ENCODE measurements around the gene ARFIP2. TPM values are rescaled to one million over a fixed set of nuclear protein-coding genes. Genes with fewer than 3 reads are reported as not detected.
"Not testable (repeated sequence)": the region's sequence is repeated elsewhere in the genome, so short reads cannot be mapped to it uniquely, and the experiment has no call there.

The ARFIP2 gene
- total and polyA plus RNA-seq, 4 donors = 34.0 to 53.7 (median 46.5) TPM

GRCh38 chr11:6526411-6527135, 45.4 kb upstream of the ARFIP2 start:
- H3K36me3 ChIP-seq (ENCODE audit: control insufficient read depth in 4 of 4, insufficient read depth in 4 of 4, low read length in 4 of 4) = peaks cover 0 to 11% (median 1%) of the 10 kb centered on the region in 4 donors
- no peaks in the 10 kb centered on the region for H3K27me3 ChIP-seq (ENCODE audit: control insufficient read depth in 3 of 3, insufficient read depth in 3 of 3, low read length in 2 of 3)
- ATAC-seq (ENCODE audit: insufficient read depth, low FRiP score) (no peak), DNase-seq (no peak)
- H3K9me3 ChIP-seq (ENCODE audit: control insufficient read depth in 4 of 4, insufficient read depth in 3 of 4, low read length in 3 of 4) = no peaks in the 10 kb centered on the region
- no peak overlapping the region for H3K9ac ChIP-seq (ENCODE audit: insufficient read depth in 1 of 2, low read length in 2 of 2)
- 91 to 95% methylated on average over 3 of the region's 3 CpGs for whole genome bisulfite sequencing, 2 donors
- no peak overlapping the region for H3K4me3 ChIP-seq
- TF ChIP-seq, protein P1, sequence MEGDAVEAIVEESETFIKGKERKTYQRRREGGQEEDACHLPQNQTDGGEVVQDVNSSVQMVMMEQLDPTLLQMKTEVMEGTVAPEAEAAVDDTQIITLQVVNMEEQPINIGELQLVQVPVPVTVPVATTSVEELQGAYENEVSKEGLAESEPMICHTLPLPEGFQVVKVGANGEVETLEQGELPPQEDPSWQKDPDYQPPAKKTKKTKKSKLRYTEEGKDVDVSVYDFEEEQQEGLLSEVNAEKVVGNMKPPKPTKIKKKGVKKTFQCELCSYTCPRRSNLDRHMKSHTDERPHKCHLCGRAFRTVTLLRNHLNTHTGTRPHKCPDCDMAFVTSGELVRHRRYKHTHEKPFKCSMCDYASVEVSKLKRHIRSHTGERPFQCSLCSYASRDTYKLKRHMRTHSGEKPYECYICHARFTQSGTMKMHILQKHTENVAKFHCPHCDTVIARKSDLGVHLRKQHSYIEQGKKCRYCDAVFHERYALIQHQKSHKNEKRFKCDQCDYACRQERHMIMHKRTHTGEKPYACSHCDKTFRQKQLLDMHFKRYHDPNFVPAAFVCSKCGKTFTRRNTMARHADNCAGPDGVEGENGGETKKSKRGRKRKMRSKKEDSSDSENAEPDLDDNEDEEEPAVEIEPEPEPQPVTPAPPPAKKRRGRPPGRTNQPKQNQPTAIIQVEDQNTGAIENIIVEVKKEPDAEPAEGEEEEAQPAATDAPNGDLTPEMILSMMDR (IDR thresholded peaks at IDR 0.05; ENCODE audit: control extremely low read depth, extremely low read depth) = no peak
- H3K27ac ChIP-seq (ENCODE audit: low read depth in 1 of 2, low read length in 1 of 2) = no peak overlapping the region
- H3K4me1 ChIP-seq (ENCODE audit: control insufficient read depth in 5 of 5, insufficient read depth in 5 of 5, low read length in 5 of 5) = no peaks in the 10 kb centered on the region

GRCh38 chr11:6523253-6523652, 42.1 kb upstream of the ARFIP2 start:
- H3K27ac ChIP-seq (ENCODE audit: low read depth in 1 of 2, low read length in 1 of 2) = no peak overlapping the region
- H3K27me3 ChIP-seq (ENCODE audit: control insufficient read depth in 3 of 3, insufficient read depth in 3 of 3, low read length in 2 of 3) = no peaks in the 10 kb centered on the region
- peaks cover 0 to 10% (median 6%) of the 10 kb centered on the region in 4 donors for H3K36me3 ChIP-seq (ENCODE audit: control insufficient read depth in 4 of 4, insufficient read depth in 4 of 4, low read length in 4 of 4)
- no peak overlapping the region for H3K4me3 ChIP-seq
- 48 to 81% methylated on average over 1 of the region's 1 CpG for WGBS, 2 donors
- ATAC-seq (ENCODE audit: insufficient read depth, low FRiP score) (no peak), DNase-seq (no peak)
- TF ChIP-seq, protein P1 (IDR thresholded peaks at IDR 0.05; ENCODE audit: control extremely low read depth, extremely low read depth) = no peak
- H3K9ac ChIP-seq (ENCODE audit: insufficient read depth in 1 of 2, low read length in 2 of 2) = no peak overlapping the region
- no peaks in the 10 kb centered on the region for H3K4me1 ChIP-seq (ENCODE audit: control insufficient read depth in 5 of 5, insufficient read depth in 5 of 5, low read length in 5 of 5)
- H3K9me3 ChIP-seq (ENCODE audit: control insufficient read depth in 4 of 4, insufficient read depth in 3 of 4, low read length in 3 of 4) = no peaks in the 10 kb centered on the region

DNA sequence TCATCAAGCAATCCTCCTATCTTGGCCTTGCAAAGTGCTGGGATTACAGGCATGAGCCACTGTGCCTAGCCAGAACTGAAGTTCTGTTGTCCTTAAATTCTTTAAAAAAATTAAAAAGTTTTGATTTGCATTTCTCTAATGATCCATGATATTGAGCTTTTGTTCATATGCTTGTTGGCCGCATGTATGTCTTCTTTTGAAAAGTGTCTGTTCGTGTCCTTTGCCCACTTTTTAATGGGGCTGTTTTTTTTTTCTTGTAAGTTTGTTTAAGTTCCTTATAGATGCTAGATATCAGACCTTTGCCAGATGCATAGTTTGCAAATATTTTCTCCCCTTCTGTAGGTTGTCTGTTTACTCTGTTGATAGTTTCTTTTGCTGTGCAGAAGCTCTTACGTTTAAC, 40.8 kb upstream of the ARFIP2 start:
- H3K27me3 ChIP-seq (ENCODE audit: control insufficient read depth in 3 of 3, insufficient read depth in 3 of 3, low read length in 2 of 3); H3K27ac ChIP-seq (ENCODE audit: low read depth in 1 of 2, low read length in 1 of 2); H3K9ac ChIP-seq (ENCODE audit: insufficient read depth in 1 of 2, low read length in 2 of 2); ATAC-seq (ENCODE audit: insufficient read depth, low FRiP score); DNase-seq; H3K4me1 ChIP-seq (ENCODE audit: control insufficient read depth in 5 of 5, insufficient read depth in 5 of 5, low read length in 5 of 5); H3K4me3 ChIP-seq; H3K9me3 ChIP-seq (ENCODE audit: control insufficient read depth in 4 of 4, insufficient read depth in 3 of 4, low read length in 3 of 4): not testable (repeated sequence)
- peaks cover 0 to 12% (median 6%) of the 10 kb centered on the region in 4 donors for H3K36me3 ChIP-seq (ENCODE audit: control insufficient read depth in 4 of 4, insufficient read depth in 4 of 4, low read length in 4 of 4)
- WGBS, 2 donors = 93 to 94% methylated on average over 3 of the region's 3 CpGs

- ATAC-seq (ENCODE audit: insufficient read depth, low FRiP score) = no peak
- DNase-seq = no peak
- TF ChIP-seq, protein P1 (IDR thresholded peaks at IDR 0.05; ENCODE audit: control extremely low read depth, extremely low read depth) = no peak
- Histone ChIP-seq H3K27ac (ENCODE audit: low read depth in 1 of 2, low read length in 1 of 2) (no peak overlapping the region), H3K9me3 (ENCODE audit: control insufficient read depth in 4 of 4, insufficient read depth in 3 of 4, low read length in 3 of 4) (no peaks in the 10 kb centered on the region), H3K4me3 (no peak overlapping the region), H3K27me3 (ENCODE audit: control insufficient read depth in 3 of 3, insufficient read depth in 3 of 3, low read length in 2 of 3) (no peaks in the 10 kb centered on the region), H3K36me3 (ENCODE audit: control insufficient read depth in 4 of 4, insufficient read depth in 4 of 4, low read length in 4 of 4) (peaks cover 0 to 14% (median 7%) of the 10 kb centered on the region in 4 donors), H3K4me1 (ENCODE audit: control insufficient read depth in 5 of 5, insufficient read depth in 5 of 5, low read length in 5 of 5) (peaks cover 0 to 6% (median 0%) of the 10 kb centered on the region in 5 donors), H3K9ac (ENCODE audit: insufficient read depth in 1 of 2, low read length in 2 of 2) (no peak overlapping the region)
- WGBS, 2 donors = 87 to 88% methylated on average over 3 of the region's 3 CpGs
Observed at GRCh38 chr11:6520265-6520664, 39.1 kb upstream of the ARFIP2 start.
